ENCODE data around the gene CHIC2. TPM values are rescaled to one million over a fixed set of nuclear protein-coding genes. Genes with fewer than 3 reads are reported as not detected.
"Not testable (repeated sequence)": the region's sequence is repeated elsewhere in the genome, so short reads cannot be mapped to it uniquely, and the experiment has no call there.

Gene CHIC2
- total RNA-seq, 1 donor from 2014 or later, result 22.8 TPM

GRCh38 chr4:54061067-54061466 is 3.3 kb downstream of the CHIC2 start:
- DNase-seq (ENCODE audit: low spot score), result no peak

DNA sequence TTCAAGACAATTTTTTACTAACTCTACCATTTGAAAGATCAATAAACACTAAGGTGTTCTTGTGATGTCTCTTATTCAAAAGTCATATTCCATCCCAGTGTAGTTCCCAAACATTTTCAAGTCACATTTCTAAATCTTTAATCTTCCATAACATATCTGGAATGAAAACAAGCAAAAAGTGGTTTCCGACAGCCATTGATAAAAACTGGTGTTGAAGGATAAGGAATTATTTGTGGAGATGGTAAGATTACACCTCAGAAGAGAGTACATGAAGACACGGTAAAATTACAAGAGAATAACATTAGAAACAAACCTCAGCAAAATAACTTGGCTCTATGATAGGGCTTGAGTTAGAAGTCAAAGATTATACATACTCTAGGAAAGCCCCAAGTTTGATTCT is 4.3 kb downstream of the CHIC2 start:
- no peak for DNase-seq (ENCODE audit: low spot score)

GRCh38 chr4:54058171-54058570 is 6.2 kb downstream of the CHIC2 start:
- DNase-seq (ENCODE audit: low spot score), result no peak

DNA sequence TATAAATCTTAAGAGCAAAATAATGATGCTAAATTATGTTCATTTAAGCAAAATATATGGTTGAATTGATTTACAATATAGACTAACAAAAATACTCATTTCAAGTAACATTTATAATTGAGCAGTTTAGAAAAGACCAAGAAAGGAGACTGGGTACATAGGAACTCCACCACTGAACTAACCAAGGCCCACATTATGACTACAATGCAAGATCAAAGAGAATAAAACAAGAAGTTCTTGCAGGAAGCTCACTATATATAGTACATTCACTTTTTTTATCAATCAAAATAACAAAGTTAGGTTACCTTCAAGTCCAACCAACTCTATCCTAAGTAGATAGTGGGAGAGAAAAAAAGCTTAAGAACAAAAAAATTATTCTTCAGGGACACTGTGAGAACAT is 8.0 kb downstream of the CHIC2 start:
- no peak for DNase-seq (ENCODE audit: low spot score)

- DNase-seq (ENCODE audit: low spot score), result no peak
Observed at GRCh38 chr4:54055494-54055893, 8.9 kb downstream of the CHIC2 start.

DNA sequence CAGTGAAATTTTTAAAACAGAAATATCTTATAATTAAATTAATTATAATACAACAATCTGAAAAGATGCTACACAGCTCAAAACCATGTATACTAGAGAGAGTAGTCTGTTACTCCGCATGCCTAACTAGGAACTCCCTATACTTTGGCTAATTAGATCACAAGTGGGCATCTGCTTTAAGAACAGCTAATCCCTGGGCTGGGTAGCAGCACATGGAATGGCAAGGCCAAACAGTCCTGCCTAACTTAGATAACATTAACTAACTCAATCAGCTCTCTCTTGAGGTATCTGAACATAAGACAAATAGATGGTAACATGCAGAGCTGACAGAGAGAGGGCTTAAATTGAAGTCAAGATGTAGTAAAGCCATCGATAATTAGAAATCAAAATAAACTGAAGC is 9.9 kb downstream of the CHIC2 start:
- DNase-seq (ENCODE audit: low spot score), result no peak

- DNase-seq (ENCODE audit: low spot score), result not testable (repeated sequence)
Observed at GRCh38 chr4:54053322-54053721, 11.1 kb downstream of the CHIC2 start.

- DNase-seq (ENCODE audit: low spot score), result no peak
Observed at GRCh38 chr4:54050214-54050904, 14.0 kb downstream of the CHIC2 start.

GRCh38 chr4:54043630-54044029 is 20.8 kb downstream of the CHIC2 start:
- DNase-seq (ENCODE audit: low spot score), result not testable (repeated sequence)

- no peak for DNase-seq (ENCODE audit: low spot score)
Observed at GRCh38 chr4:54041933-54042332, 22.5 kb downstream of the CHIC2 start.

- no peak for DNase-seq (ENCODE audit: low spot score)
Observed at GRCh38 chr4:54041100-54041499, 23.3 kb downstream of the CHIC2 start.

- DNase-seq (ENCODE audit: low spot score), result no peak
Observed at GRCh38 chr4:54038056-54038455, 26.3 kb downstream of the CHIC2 start.

- no peak for DNase-seq (ENCODE audit: low spot score)
Observed at GRCh38 chr4:54036184-54036583, 28.2 kb downstream of the CHIC2 start.

GRCh38 chr4:54032558-54033135 is 31.8 kb downstream of the CHIC2 start:
- DNase-seq (ENCODE audit: low spot score), result no peak

DNA sequence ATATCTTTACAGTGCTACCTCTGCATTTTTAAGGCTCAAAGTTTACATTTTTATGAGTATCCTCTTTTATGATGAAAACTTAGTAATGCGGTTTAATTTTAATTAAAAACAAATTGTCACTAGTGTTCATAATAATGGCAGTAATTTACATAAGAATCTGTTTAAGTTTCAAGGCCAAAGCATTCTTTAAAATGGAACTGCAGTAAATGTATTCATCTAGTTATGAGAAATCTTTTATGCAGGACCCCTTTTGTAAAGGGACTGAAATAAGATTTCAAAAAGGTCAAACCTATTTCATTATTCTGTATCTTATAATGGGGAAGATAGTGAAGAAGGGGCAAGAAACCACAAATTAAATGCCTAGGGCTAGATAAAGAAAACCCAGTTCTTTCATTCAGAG is 37.1 kb downstream of the CHIC2 start:
- no peak for DNase-seq (ENCODE audit: low spot score)

DNA sequence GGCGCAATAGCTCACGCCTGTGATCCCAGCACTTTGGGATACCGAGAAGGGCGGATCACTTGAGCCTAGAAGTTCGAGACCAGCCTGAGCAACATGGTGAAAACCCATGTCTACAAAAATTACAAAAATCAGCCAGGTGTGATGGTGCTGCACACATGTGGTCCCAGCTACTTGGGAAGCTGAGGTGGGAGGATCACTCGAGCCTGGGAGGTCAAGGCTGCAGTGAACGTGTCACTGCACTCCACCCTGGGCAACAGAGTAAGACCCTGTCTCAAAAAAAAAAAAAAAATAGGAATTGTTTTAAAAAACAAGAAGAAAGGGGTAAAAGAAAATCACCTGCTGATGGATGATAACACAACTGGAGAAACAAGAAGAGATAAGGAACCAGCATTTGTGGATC is 38.8 kb downstream of the CHIC2 start:
- no peak for DNase-seq (ENCODE audit: low spot score)

DNA sequence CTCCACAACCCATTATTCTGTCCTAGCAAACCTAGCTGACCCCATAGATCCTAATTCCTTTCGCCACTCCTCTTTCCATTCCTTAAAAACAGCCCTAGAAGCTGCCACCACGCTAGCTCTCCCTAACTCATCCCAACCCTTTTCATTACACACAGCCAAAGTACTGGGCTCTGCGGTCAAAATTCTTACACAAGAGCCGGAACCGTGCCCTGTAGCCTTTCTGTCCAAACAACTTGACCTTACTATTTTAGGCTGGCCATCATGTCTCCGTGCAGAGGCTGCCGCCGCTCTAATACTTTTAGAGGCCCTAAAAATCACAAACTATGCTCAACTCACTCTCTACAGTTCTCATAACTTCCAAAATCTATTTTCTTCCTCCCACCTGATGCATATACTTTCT is 41.4 kb downstream of the CHIC2 start:
- not testable (repeated sequence) for DNase-seq (ENCODE audit: low spot score)

DNA sequence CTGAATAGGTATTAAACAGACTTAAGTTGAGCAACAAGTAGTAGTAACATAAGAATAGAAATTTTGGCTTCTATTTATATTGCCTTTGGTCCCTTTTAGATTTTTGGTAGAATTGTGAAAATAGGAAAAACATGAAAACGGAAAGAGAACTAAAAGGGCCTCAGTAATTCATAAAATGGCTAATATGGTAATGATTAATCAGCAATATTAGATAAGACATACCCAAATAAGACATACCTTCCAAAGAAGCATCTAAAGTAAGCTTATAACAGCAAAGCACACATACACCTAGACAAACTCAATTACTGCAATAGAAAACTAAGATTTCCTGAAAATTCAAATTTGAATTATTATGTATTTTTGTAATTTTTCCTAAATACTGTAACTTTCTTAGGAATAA is 46.4 kb downstream of the CHIC2 start:
- DNase-seq (ENCODE audit: low spot score), result no peak

DNA sequence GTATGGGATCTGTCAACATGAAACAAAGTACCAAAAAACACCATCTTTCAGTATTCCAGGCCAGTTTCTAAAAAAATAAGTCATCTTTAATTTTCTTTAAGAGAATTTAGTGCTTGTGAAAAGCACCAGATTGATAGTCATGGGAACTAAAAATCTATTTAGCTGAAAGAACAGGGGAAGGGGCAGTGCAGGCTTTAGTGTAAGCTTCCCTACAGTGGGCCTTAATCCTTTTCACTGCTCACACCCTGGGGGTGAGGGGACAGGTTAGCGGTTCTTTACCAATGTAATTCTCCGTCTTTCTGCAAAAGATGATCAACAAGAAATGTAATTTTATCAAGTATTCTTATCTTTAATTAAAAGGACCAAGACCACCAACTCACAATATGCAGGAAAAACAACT is 47.1 kb downstream of the CHIC2 start:
- no peak for DNase-seq (ENCODE audit: low spot score)

DNA sequence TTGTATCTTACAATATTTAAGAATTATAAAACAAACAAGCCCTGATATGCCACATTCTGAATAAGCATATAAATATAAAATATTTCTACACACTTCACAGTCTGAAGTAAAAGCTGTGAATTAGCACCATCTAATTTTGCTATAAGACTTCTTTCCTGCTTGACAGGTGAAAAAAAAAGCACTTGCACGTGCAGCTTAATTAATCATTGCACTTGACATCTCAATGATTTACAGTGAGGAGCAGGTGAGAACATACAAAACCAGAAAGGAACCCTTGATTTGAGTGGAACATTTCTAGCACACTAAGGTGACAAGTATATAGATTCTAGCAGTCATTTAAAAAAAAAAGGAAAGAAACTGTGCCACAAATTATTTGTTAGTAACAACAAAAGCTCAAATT is 47.9 kb downstream of the CHIC2 start:
- DNase-seq (ENCODE audit: low spot score), result no peak

- DNase-seq (ENCODE audit: low spot score), result no peak
Observed at GRCh38 chr4:54015423-54016030, 48.9 kb downstream of the CHIC2 start.

DNA sequence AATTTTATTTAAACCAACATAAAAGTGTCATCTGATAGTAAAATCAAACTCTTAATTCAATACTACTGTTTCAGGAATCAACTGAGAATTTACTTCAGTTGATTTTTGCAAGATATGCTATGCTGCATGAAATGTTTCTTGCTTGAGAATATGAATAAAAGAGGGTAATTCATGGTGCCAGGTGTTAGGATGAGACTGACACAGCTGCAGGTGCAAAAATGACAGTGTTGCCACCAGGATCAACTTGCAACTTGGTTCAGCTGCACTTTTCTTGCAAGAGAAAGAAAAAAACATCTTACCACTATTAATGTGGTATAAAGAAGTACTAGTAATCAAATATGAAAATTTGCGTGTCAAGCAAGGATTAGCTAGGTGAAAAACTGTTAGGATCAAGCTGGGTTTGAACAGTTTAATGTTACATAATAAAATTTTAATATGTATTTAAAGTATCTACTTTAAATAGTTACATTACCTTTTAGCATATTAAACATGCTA is 49.7 kb downstream of the CHIC2 start:
- no peak for DNase-seq (ENCODE audit: low spot score)

GRCh38 chr4:54011201-54011600 is 53.2 kb downstream of the CHIC2 start:
- DNase-seq (ENCODE audit: low spot score), result no peak

Data from ureter (tissue), 1 donor.